ENCODE data around the gene RNF157.

DNA sequence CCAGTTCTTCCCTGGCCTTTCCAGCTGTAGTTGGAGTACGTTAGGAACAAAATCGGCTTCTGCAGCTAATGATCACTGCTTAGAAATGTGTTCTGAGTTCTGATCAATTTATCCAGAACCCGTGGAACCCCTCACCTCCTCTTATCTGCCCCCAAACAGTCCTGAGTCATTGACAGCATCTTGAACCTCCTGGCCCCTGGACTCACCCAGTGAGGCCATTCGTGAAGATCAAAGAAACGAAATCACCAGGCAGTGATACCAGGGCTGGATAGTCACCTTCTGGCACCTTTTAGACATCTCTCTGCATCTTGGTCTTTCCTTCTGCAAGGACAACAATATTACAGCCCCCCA, 119.7 kb downstream of the RNF157 start:
- TF ChIP-seq, protein P1, sequence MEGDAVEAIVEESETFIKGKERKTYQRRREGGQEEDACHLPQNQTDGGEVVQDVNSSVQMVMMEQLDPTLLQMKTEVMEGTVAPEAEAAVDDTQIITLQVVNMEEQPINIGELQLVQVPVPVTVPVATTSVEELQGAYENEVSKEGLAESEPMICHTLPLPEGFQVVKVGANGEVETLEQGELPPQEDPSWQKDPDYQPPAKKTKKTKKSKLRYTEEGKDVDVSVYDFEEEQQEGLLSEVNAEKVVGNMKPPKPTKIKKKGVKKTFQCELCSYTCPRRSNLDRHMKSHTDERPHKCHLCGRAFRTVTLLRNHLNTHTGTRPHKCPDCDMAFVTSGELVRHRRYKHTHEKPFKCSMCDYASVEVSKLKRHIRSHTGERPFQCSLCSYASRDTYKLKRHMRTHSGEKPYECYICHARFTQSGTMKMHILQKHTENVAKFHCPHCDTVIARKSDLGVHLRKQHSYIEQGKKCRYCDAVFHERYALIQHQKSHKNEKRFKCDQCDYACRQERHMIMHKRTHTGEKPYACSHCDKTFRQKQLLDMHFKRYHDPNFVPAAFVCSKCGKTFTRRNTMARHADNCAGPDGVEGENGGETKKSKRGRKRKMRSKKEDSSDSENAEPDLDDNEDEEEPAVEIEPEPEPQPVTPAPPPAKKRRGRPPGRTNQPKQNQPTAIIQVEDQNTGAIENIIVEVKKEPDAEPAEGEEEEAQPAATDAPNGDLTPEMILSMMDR (IDR thresholded peaks at IDR 0.05 in 4 of 5, conservative IDR thresholded peaks at IDR 0.05 in 1 of 5) = no peak
- TF ChIP-seq POLR2A (IDR thresholded peaks at IDR 0.05) = no peak

Measured in gastrocnemius medialis (tissue), 4 donors.